GM12801 (cell line): ENCODE data around the gene PPFIBP2.

Experiments used
- TF ChIP-seq, protein P1 (sequence below): IDR thresholded peaks from one replicate; pipeline ENCODE4 v1.5.1; 2011; ENCODE audit warnings: control low read depth; ENCODE audit not compliant: insufficient read length; ENCODE audit errors: extremely low read depth

PPFIBP2 gene

GRCh38 chr11:7537265-7537664, 23.5 kb downstream of the PPFIBP2 start:
- TF ChIP-seq, protein P1, sequence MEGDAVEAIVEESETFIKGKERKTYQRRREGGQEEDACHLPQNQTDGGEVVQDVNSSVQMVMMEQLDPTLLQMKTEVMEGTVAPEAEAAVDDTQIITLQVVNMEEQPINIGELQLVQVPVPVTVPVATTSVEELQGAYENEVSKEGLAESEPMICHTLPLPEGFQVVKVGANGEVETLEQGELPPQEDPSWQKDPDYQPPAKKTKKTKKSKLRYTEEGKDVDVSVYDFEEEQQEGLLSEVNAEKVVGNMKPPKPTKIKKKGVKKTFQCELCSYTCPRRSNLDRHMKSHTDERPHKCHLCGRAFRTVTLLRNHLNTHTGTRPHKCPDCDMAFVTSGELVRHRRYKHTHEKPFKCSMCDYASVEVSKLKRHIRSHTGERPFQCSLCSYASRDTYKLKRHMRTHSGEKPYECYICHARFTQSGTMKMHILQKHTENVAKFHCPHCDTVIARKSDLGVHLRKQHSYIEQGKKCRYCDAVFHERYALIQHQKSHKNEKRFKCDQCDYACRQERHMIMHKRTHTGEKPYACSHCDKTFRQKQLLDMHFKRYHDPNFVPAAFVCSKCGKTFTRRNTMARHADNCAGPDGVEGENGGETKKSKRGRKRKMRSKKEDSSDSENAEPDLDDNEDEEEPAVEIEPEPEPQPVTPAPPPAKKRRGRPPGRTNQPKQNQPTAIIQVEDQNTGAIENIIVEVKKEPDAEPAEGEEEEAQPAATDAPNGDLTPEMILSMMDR, result no peak

DNA sequence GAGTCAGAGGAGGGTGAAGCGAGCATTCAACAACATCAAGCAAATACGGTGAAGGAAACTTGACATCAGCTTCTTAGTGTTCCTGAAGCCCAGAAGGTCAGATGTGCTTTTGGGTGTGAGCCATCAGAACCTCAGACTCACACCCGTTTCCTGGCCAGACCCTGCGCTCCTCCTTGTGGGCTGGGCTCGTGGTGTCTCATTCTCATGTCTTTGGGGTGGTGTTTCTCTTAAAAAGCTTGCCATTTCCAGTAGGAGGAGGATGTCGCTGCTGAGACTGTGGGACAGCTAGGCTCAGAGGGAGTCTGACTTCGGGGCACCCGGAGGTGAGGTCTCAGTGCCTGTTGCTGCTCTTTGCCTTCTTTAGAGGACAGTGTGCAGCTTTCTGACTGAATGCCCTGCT, 24.2 kb downstream of the PPFIBP2 start:
- TF ChIP-seq, protein P1, result no peak

DNA sequence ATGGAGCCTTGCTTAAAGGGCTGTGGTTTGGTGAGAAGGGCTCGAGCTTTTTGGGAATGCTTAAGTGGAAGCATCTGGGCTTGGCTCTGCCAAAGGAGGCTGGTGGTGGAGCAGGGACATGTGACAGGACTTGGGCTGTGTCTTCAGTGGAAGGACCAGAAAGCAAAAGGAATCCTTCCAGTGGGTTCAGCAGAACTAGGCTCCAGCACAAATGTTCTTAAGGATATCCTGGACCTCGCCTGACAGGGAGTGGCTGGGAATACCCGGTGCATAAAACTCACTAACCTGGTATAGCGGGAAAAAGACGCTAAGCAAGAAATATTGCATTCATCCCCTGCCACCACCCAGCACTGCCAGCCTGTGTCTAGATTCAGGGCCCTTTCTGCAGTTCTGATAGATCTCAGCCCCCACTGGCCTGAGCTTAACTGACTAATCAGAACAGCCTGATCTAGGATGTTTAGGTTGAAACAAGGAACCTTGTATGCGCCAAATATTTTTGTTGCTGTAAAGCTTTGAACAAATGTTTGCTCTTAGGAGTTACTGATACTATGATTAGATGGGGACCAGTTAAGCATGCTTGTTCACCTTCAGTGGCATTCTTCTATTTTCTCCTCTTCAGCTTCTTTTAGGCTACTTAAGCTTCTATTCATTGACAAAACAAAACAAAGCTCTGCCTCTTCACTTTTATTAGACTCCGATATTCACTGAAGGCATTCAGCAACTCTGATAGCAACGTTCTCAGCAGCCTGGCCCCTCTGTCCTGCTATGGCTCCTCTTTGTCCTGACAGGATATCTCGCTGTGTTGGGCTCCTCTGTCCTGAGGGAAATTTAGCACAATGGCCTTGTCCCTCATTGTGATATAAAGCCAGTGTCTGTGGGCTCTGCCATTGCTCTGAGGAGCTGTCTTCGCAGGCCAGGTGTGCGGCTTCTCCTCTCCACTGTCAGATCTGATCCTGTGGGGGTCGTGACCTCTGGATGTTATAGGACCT, 25.0 kb downstream of the PPFIBP2 start:
- TF ChIP-seq, protein P1, result no peak

DNA sequence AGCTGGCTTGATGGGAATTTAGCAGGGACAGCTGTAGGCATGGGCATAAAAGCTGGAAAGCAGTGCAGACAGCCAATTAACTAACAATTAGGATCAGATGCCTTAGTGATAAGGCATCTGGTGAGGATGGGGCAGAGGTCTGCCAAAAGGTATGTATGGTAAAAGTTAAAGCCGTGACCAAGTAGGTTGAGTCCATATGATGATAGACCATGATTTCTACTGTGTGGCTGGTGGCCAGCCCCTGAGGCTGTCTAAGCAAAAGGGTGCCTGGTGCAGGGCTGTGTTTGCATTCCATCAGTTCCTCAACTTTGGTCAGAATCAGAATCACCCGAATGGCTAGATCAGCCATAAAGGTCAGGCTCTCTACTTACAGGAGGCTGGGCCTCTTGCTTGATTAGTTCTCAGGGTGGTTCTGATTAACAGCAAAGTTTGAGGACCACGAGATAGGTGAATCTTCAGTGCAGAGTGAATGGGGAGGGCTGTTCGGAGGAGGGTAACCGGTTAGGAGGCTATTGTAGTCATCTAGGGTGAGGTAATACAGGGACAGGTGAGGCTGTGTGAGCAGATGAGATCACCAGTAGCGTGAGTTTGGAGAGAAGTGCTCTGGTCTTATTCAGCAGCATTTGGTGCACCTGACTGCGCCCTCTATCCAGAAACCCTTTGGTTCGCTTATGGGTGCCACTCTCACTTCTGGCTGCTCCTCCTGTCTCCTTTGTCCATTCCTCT, 27.2 kb downstream of the PPFIBP2 start:
- TF ChIP-seq, protein P1, result no peak

DNA sequence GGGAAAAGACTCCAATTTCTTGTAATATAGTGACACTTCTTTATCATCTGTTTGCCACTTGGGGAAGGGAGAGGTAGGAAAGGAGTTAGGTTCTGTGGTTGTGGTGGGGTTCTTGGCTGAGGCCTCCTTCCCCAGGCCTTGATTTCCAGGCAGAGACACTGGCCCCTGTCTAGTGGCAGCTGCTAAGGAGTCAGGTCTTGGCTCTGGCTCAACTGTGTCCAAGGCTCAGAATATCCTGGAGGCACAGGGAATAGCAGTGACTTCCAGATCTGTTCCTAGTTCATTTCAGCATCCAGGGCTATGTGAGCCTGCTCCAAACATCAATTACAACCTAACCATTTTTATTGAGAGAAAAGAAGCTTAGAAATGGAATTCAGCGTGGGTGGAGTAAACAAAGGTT, 29.5 kb downstream of the PPFIBP2 start:
- TF ChIP-seq, protein P1, result no peak

- TF ChIP-seq, protein P1, result no peak
These were observed 30.2 kb downstream of the PPFIBP2 start for GRCh38 chr11:7544021-7544420.

DNA sequence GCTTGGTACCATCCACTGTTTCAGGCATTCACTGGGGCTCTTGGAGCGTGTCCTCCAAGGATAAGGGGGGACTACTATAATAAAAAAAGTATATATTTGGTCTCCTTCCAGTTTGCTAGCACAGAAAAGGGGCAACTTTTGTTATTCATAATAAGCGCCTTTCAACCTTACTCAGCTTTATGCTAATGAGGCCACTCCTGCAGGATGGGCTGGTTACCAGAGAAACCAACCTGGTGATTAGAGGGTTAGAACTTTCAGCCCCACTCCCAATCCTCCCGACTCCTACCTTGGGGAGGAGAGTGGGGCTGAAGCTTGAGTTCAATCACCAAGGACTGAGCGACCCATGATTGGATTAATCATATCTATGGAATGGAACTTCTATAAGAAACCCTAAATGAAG, 31.8 kb downstream of the PPFIBP2 start:
- TF ChIP-seq, protein P1, result no peak
